GM21526 (cell line): ENCODE measurements around the gene GAS2.

Source experiments
- ATAC-seq: cut with Tn5 transposase; IDR thresholded peaks from one replicate; pipeline ENCODE4 v1.9.1; 2021; ENCODE audit warnings: moderate library complexity; ENCODE audit not compliant: unreplicated experiment, low FRiP score

The GAS2 gene

DNA sequence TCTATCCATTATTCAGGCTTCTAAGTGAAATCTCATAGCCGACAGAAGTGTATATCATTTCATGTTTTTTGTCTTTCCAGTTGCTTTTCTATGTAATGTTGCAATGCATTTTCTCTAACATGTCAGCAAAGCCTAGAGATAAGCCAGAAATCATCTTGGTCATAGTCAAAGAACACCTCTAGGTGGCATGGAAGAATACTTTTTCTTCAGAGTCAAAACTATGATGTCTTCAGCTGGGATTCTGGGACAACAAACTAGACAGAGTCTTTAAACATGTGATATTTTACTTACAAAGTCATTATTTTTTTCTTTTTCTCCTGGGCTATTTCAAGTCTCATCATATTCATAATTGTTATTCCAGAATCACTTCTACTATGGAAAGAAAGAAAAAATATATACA is 4.4 kb downstream of the GAS2 start:
- ATAC-seq = peak; percentile 33

DNA sequence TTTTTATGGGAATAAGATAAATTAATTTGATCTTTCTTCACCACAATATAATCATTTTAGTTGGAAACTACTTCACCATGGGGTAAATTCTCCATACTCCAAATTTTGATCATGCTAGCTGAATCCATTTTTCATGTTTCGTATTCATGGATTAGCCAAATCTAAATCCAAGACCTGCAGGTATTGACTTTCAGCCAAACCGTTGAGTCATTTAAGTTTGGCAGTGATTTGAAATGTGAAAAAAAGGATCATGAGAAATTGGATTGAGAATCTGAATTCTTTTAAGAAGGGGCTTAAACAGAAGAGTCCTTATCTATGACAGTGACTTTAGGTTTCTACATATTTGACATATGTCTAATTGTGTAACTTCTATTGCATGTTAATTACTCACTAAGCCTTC is 5.3 kb downstream of the GAS2 start:
- ATAC-seq = no peak

DNA sequence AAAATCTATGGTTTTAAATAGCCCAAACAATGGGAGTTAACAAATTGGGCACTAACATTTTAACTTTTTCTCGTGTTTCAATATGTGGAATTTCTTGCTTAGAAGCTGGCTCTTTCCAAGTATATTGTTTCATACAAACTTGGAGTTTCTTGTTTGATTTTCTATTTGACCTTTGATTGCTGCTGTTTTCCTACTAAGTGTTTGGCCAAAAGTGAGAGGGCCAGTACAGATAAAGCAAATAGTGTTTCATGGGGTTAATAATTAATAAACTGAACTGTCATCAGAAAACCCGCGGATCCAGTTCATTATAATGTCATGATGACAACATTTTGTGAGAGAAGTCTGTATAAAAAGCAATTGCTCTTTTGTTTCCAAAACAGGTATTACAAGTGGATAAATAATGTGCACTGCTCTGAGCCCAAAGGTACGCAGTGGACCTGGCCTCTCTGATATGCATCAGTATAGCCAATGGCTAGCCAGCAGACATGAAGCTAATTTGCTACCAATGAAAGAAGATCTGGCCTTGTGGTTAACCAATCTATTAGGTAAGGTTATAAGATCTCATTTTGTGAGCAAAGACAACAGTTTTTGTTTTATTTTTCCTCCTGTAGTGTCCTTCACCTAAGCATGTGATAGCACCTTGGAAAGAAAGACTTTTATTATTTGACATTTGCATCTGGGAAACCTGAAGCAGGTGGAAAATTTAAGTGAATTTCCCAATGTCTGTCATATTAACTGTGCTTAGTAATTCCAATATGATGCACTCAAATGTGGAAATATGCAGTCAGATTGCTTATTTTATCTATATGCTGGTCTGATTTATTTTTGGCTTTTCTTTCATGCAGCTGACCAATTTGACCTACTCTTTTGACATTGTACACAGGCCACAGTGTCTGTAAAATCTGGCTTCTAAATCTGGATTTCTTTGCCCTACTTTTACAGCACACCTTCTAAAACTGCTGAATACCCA is 8.3 kb downstream of the GAS2 start:
- no peak for ATAC-seq

DNA sequence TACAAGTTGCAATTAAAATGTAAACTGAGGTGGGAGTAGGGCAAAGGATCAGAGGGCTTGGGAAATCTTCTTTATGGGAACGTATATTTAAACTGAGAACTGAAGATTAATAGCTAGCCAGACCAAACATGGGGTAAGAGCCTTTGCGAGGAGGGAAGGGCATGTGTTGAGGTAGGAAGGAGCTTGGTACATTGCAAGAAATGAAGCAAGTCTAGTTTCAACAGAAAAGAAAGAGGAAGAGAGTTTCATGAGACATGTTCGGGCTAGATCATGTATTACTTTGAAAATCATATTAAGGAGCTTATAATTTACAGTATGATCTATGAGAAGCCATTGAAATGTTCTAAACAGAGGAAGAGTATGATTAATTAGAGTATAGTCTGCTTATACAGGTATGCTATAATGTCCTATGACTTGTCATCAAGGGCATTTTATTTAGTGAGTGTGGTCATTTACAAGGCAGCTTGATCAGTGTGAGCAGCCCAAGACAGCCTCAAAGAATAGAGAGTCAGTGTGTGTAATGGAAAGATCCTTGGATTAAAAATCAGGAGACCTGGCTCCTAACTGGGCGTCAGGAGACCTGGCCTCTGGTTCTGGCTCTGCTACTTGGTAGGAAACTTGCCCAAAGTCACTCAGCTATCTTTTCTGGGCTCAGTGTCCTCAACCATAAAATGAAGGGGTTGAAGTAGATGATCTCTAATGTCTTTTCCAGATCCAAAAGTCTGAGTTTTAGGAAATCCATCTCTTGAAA is 10.9 kb downstream of the GAS2 start:
- peak; percentile 38 for ATAC-seq

DNA sequence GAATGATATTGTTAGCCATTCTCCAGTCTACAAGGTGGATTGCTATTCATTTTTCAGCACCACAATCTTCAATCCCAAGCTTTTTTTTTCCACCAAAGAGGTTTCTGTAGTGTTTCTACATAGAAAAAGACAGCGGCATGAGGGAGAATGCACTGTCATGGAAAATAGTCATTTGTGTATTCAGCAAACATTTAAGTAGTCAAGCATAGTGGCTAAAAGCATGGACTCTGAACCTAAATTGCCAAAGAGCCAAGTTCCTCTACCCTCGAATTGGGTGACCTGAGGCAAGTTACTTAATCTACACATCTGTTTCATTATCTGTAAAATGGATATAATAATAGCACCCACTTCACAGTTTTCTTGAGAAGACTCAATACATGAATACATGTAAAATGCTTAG is 14.2 kb downstream of the GAS2 start:
- ATAC-seq = no peak

DNA sequence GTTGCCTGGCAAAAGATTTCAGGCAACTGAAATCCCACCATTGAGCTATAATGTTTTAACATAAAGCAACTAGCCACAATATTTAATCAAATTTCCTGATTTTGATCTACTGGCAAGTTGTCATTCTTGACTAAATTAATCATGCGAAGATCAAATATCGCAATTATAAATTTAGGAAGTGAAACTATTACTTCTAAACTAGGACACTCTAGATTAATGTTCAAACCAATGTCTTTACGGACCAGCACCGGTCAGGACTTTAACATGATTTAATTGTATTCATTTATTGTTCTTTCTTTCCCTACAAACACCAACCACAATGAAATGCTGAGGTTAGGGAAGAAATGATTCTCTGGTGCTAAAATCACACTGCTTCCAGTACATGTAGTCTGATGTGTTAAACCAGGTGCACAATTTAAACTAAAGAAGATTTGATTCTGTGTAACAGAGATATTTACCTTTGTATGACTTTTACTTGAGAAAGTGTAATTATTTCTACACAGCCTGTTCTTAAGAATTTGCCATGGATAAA is 14.9 kb downstream of the GAS2 start:
- ATAC-seq = no peak

DNA sequence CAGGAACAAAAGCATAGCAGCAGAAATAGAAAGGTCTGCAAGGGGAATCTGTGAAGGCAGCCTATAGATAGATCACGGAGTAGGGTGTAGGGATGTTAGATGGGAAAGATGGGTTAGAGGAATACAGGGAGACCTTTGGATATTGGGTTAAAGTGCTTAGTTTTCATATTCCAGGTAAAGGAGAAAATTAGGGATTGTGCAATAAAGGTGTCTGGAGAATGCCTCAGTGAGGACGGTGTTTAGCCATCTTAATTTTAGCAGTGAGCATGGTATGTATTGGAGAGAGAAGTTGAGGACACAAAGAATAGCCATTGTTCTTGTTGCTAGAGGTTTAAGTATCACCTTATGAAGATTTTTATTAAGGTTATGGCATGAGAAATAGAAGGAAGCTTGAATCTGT is 17.7 kb downstream of the GAS2 start:
- no peak for ATAC-seq

DNA sequence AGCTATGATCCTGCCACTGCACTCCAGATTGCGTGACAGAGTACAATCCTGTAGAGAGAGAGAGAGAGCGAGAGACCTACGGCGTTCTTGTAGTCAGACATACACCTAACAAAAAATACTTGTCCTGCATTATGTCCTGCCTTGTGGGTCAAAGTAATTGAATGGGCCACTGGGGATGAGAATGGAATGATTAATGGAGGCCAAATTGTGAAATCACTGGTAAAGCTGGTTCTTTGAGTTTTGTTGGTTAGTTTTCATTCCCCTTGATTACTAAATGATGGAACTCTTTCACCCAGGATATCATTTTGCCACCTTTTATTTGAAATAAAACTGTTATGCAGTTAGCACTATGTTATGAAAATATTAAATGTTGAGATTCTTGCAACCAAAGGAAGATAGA is 18.7 kb downstream of the GAS2 start:
- ATAC-seq = no peak

DNA sequence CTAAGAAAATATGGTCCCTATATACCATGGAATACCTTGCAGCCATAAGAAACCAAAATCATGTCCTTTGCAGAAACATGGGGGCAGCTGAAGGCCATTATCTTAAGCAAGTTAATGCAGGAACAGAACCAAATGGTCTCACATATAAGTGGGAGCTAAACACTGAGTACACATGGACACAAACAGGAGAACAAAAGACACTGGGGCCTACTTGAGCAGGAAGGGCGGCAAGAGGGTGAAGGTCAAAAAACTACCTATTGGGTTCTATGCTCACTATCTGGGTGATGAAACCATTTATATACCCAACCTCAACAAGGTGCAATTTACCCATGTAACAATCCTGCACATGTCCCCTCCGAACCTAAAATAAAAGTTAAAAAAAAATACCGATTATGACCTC is 22.5 kb downstream of the GAS2 start:
- ATAC-seq = no peak

DNA sequence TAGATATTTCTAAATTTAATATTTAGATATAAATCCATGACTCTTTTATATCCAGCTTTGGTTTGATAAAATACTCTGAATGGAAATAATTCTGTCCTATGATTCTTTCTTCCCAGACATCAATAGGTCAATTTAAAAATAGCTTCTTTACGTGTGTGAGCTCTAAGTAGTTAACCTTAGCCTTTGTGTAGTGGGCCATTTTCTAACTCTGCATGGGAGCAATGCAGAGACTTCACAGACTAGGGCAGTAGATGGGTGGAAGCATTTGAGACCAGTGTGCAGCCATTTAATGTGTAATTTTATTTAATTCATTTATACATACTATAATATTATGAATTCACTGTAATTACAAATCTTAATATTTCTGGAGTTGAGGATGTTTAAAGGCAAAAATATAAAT is 23.8 kb downstream of the GAS2 start:
- no peak for ATAC-seq

DNA sequence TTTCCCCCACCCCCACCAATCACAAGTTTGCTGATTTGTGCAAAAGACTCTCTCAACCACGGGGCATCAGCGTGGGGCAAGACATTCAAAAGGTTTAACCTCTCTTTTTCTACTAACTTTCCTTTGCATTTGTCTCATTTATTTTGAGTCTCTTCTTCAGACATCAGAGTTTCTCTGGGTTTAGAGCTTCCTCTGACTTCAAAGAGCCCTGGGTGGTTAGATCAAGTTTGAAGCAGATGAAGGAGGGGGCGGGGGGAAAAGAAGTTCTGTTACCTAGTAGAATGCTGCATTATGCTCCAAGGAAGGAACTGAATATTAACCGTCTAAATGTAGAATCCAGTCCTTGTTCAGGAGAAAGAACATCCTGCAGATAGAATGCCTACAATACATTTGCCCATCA is 24.5 kb downstream of the GAS2 start:
- ATAC-seq = no peak

DNA sequence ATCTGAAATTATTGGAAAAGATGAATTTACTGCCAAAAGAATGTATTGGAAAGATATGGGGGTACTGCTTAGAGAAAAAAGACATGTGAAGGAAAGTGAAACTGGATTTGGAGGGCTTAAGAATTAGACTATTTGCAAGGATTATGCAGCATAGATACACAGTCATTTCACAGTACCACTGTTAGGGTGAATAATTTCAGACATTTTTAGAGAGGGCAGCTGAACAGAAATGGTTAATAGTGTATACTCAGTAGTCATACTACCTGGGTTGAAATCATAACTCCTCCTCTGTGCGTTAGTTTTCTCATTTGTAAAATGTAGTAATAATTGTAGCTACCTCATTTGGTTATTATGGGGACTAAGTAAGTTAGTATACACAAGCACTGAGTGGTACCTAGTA is 33.0 kb downstream of the GAS2 start:
- no peak for ATAC-seq

DNA sequence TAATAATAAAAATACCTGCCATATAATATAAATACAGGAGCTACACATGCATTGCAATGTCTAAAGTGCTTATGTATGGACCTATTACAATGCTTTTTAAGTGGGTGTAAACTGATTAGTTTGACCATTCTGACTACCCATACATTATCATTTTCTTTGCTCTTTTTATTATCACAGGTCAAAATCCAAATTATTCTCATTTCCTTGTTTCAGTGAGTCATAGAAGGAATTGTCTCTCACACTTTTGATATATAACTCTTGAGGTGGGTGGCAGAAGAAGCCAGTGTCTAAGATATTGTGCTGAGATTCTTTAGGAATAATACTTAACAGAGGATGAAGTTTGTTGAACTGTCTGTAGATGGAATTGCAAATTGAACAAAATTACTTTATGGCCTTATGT is 35.6 kb downstream of the GAS2 start:
- ATAC-seq = no peak

DNA sequence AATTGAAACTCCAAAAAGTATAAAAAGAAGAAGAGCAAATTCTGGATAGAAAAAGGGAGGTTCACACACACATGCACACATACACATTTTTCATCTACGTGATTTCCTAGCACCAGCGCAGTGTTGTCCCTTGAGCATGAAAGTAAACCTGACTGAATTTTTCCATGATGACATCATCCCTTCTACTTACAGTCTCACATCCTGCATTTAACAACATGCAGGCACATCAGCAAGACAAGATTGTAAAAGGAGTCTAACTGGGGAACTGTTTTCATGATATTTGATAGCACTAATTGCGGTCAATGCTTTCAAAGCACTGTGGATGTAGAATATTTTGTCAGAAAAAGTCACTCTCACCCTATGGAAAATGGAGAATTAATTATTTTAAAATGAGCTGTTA is 36.6 kb downstream of the GAS2 start:
- no peak for ATAC-seq

DNA sequence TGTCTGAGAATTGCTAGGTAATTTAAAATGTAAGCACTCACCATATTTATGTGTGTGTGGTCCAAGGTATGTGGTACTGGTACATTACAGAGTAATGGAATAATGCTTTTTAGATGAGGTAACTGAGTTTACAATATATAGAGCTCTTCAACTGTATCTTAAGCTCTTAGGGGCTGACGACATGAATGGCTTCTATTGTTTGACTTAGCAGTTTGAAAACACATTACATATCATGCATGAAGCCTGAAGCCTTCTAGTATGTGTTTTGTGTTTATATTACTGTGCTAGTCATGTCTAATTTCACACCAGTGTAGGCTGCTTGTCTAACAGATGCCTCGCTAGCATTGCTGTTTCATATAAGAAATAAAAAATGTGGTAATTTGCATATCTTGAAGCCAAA is 37.2 kb downstream of the GAS2 start:
- no peak for ATAC-seq

DNA sequence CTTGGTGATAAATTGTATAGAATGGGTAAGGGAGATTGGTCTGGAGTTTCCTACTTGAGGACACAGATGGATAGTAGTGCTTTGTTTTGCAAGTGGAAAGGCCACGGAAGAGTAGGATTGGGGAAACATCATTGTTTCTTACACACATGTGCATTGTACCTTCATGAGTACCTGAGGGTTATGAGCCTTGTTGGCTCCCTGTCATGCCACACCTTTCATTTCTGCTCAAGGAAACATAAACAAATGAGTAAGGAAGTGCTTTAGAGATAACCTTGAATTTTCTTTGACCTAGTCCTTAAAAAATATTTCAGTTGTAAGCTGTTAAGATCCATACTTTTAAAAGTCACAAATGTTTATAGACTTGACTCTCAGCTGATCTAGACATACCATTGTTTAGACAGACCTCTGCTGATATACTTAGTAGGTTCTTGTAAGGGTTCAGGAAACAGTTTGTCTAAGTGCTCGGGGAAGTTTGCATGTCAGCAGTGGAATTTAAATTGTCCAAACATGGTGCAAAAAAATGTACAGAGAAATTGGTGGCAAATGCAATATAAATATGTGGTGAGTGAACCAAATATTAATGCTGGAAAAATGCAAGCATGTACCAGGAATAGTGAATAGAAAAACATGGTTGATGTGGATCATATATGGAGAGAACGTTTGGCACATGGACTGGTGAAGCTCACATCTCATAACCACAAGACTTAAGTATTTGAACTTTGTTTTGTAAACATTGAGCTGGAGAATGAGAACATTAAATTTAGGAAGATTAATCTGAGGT is 40.9 kb downstream of the GAS2 start:
- no peak for ATAC-seq

DNA sequence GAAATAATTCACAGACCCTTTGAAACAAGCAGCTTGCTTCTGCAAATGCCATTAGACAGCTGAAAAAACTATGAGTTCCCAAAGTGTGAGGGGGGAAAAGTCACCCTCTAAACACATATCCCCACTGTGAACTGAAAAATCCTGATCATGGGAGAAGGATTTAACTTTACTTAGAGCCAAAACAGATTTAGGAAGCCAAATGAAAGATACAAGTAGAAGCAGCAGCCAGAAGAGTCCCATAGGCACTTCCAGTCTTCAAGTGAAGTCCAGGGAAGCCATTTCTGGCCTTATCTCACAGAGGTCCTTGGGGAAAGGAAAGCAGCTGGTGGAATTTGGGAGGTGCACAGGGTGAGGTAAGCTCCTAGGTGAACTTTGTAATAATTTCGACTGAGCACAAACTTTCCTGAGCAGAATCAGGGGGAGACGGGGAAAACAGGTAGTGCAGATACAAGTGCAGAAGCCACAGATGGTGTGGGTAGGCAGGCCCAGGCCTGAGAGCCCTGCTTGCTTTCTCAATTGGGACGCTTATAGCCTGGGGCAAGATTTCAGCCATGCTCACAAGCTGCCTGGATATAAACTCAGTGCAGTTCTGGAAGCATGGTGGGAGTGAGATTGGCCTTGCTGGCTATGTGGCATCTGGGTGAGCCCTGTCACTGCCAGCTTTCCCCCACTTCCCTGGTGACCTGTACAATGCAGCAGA is 44.8 kb downstream of the GAS2 start:
- no peak for ATAC-seq

DNA sequence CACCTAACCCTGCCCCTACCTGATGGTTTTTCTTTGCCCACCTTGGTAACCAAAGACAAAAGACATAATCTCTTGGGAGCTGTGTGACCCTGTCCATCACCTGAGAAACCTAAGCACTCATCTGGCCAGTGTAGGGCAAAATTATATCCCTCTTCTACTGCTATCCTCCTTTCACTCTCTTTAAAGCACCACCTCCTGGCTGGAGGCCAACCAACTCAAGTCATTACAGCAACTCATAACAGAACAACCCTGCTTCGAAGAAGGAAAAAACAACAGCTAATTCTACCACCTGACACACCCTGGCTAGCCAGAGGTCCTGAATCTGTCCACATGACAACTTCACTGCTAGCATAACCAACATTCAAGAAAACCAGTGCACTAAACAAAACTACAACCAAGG is 45.5 kb downstream of the GAS2 start:
- ATAC-seq = no peak

DNA sequence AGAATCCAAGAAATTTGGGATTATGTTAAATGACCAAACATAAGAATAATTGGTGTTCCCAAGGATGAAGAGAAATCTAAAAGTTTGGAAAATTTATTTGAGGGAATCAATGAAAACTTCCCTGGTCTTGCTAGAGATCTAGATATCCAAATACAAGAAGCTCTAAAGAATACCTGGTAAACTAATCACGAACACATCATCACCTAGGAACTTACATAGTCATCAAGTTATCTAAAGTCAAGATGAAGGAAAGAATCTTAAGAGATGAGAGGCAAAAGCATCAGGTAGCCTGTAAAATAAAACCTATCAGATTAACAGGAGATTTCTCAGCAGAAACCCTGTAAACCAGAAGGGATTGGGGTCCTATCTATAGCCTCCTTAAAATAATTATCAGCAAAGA is 46.9 kb downstream of the GAS2 start:
- ATAC-seq = no peak

DNA sequence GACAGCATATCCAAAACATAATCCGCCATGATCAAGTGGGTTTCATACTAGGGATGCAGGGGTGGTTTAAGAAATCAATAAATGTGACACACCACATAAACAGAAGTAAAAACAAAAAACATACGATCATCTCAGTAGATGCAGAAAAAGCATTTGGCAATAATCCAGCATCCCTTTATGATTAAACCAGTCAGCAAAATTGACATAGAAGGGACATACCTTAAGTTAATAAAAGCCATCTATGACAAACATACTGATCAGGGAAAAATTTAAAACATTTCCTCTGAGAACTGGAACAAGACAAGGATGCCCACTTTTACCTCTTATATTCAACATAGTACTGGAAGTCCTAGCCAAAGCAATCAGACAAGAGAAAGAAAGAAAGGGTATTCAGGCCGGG is 49.6 kb downstream of the GAS2 start:
- no peak for ATAC-seq
